Retinal pigment epithelial cell (primary cell): ENCODE results near the gene IFNA4.
A peak's percentile ranks its signal among the peaks of the same experiment; 100 is the strongest.
"Not testable (repeated sequence)": the region's sequence is repeated elsewhere in the genome, so short reads cannot be mapped to it uniquely, and the experiment has no call there.

Experiments
- DNase-seq: peaks from one replicate; pipeline ENCODE4 v3.0.0-alpha.2; 2010; ENCODE audit warnings: low read depth
- H3K4me3 ChIP-seq: 2 replicates; pipeline ENCODE4 v1.5.1; 2011; ENCODE audit warnings: mild to moderate bottlenecking, low read length, control low read depth, moderate library complexity
- CTCF ChIP-seq: conservative IDR thresholded peaks from 2 replicates; pipeline ENCODE4 v1.5.1; 2011; ENCODE audit warnings: low read depth, low read length, control low read depth, inconsistent platforms

The IFNA4 gene

GRCh38 chr9:21172156-21172555 lies 15.2 kb downstream of the IFNA4 start:
- TF ChIP-seq CTCF, result no peak
- DNase-seq, result no peak
- H3K4me3 ChIP-seq, result no peak overlapping the region

GRCh38 chr9:21171351-21171750 lies 16.0 kb downstream of the IFNA4 start:
- TF ChIP-seq CTCF, result no peak

DNA sequence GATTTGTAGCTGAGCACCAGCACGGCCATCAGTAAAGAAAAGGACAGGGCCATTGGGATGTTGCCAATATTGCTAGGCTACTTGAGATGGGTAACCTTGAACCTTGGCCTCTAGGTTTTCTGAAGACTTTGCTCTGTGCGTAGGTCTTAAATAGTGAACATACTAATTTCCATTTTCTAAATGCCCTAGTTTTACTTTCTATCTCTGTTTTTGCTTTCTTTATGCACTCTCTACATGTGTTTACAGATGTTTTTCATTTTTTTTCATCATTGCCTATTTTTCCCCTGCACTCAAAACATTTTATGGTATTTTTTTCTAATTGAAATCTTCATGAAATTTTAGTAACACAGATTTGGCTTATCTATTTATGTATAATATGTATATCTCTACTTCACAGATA lies 20.8 kb downstream of the IFNA4 start, which contains the start of gene IFNA21:
Gene IFNA21 (minus strand): TSS at position 101 of the 400 bp plus-strand sequence. CDS start 48 bp downstream, at position 53.
- H3K4me3 ChIP-seq, DNase-seq: not testable (repeated sequence)

More at GRCh38 chr9:21171351-21171750, 16.0 kb downstream of the IFNA4 start:
- DNase-seq, result no peak
- H3K4me3 ChIP-seq, result no peak overlapping the region

DNA sequence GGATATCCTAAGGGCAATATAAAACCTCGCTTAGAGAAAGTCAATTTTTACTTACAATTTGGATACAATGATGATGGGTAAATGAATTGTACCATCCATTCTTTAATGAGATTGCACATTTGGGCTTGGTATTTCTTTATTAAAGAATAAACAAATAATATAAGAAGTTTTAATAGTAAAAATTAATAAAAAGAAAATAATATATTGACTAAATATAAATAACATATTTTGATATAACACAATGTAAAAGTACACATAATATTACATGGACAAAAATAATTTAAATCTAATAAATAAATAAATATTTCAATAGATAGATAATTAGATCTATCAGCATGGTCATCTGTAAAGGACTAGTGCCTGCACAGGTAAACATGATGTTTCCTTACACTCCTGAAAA lies 21.9 kb downstream of the IFNA4 start:
- DNase-seq, result no peak
- TF ChIP-seq CTCF, result no peak
- no peak overlapping the region for H3K4me3 ChIP-seq

DNA sequence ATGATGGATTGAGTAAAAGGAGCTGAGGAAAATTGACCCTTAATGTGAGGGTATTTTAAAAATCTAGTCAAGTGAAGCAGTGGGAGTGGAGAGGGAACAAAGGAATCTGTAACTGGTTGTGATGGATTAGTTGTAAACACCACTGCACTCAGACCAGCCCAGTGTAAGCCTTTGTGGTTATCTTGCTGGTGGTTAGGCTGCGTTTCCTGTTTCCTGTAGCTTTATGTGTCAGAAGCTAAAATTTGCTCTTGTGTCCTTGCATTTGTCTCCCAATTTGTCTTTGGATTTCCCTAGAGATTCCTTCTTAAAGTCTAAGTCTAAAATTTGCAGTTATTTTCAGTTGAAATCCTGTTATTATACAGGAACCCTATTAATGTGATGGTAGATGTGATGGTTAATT lies 27.2 kb downstream of the IFNA4 start:
- no peak overlapping the region for H3K4me3 ChIP-seq
- DNase-seq, result no peak
- TF ChIP-seq CTCF, result no peak

DNA sequence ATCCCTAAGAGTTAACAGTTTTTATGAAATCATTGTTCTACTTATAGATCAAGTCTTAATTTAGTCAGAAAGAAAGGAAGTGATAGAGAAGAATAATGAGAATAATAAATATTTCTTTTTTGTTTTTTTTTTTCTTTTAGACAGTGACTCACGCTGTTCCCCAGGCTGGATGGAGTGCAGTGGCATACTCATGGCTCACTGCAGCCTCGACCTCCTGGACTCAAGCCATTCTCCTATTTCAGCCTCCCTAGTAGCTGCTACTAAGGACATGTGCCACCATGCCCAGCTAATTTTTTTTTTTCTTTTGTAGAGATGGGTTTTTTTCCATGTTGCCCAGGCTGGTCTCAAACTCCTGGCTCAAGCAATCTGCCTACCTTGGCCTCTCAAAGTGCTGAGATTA lies 31.9 kb downstream of the IFNA4 start:
- no peak for DNase-seq
- no peak overlapping the region for H3K4me3 ChIP-seq
- no peak for TF ChIP-seq CTCF

GRCh38 chr9:21154018-21154608 lies 33.3 kb downstream of the IFNA4 start:
- TF ChIP-seq CTCF, result peak; percentile 25
- no peak for DNase-seq
- no peak overlapping the region for H3K4me3 ChIP-seq
